GM12878 (cell line): Measurements from ENCODE around the gene DNMT3B.

Experiments used
- CTCF ChIP-seq, 3 experiments: IDR thresholded peaks in 2 of 3; conservative IDR thresholded peaks in 1 of 3; 2 replicates each; pipeline ENCODE4 v1.5.1; 2011; ENCODE audit warnings: low read depth in 3 of 3, low read length in 3 of 3, mild to moderate bottlenecking in 3 of 3, control low read depth in 2 of 3, moderate library complexity in 2 of 3, inconsistent platforms in 1 of 3, mixed read lengths in 1 of 3; ENCODE audit not compliant: control insufficient read depth in 2 of 3, insufficient read depth in 1 of 3; ENCODE audit errors: extremely low read depth in 1 of 3
- YY1 ChIP-seq: IDR thresholded peaks from 2 replicates; pipeline ENCODE4 v1.6.1; 2011; ENCODE audit warnings: low read depth, mild to moderate bottlenecking, low read length
- ZNF384 ChIP-seq: IDR thresholded peaks from 2 replicates; pipeline ENCODE4 v1.6.1; 2012; ENCODE audit warnings: low read depth, mild to moderate bottlenecking, low read length, improper control_type of control experiment, borderline replicate concordance

- no peak for TF ChIP-seq YY1
- no peak for TF ChIP-seq ZNF384
- TF ChIP-seq CTCF (IDR thresholded peaks at IDR 0.05 in 2 of 3, conservative IDR thresholded peaks at IDR 0.05 in 1 of 3; ENCODE audit: control insufficient read depth in 2 of 3, extremely low read depth in 1 of 3, insufficient read depth in 1 of 3, low read depth in 3 of 3, low read length in 3 of 3): no peak
These were observed 60.9 kb downstream of the DNMT3B start for GRCh38 chr20:32823078-32823477.
